Measurements from ENCODE around the gene IRX2.

- TF ChIP-seq, protein P1, sequence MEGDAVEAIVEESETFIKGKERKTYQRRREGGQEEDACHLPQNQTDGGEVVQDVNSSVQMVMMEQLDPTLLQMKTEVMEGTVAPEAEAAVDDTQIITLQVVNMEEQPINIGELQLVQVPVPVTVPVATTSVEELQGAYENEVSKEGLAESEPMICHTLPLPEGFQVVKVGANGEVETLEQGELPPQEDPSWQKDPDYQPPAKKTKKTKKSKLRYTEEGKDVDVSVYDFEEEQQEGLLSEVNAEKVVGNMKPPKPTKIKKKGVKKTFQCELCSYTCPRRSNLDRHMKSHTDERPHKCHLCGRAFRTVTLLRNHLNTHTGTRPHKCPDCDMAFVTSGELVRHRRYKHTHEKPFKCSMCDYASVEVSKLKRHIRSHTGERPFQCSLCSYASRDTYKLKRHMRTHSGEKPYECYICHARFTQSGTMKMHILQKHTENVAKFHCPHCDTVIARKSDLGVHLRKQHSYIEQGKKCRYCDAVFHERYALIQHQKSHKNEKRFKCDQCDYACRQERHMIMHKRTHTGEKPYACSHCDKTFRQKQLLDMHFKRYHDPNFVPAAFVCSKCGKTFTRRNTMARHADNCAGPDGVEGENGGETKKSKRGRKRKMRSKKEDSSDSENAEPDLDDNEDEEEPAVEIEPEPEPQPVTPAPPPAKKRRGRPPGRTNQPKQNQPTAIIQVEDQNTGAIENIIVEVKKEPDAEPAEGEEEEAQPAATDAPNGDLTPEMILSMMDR (IDR thresholded peaks at IDR 0.05) = no peak
- no peak for TF ChIP-seq POLR2AphosphoS5 (IDR thresholded peaks at IDR 0.05)
- TF ChIP-seq POLR2A (IDR thresholded peaks at IDR 0.05) = no peak
These were observed 35.6 kb downstream of the IRX2 start for GRCh38 chr5:2715856-2716255.

All from transverse colon (tissue), 4 donors.